ENCODE data around the gene PARD3B. TPM values are rescaled to one million over a fixed set of nuclear protein-coding genes. Genes with fewer than 3 reads are reported as not detected.

The PARD3B gene
- total RNA-seq, 1 donor from 2014 or later, result 29.7 TPM

DNA sequence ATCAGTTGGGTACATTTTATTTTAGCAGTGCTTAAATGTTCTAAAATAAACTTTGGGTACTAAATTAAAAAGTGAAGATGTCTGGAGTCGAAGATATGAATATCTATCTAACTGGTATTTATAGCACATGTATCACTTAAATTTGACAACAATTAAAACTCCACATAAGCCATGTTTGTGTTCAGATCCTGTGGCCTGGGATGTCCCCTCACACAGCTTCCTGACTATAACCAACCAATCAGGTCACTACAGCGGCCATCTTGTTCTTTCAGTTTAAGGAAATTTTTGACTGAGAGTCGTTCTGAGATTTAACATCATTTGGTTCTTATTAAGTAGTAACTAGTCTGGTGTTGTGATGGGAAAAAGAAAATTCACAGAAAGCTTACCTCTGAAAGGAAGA lies 966.4 kb downstream of the PARD3B start:
- Mint-ChIP-seq H3K36me3 (ENCODE audit: insufficient read depth) (no peaks in the 10 kb centered on the region), H3K4me3 (ENCODE audit: low read depth) (no peak overlapping the region), H3K9me3 (ENCODE audit: low read depth) (peaks cover 5% of the 10 kb centered on the region), H3K27ac (no peak overlapping the region), H3K27me3 (no peaks in the 10 kb centered on the region), H3K4me1 (ENCODE audit: low read depth) (peaks cover 10% of the 10 kb centered on the region)
- TF ChIP-seq, protein P1, sequence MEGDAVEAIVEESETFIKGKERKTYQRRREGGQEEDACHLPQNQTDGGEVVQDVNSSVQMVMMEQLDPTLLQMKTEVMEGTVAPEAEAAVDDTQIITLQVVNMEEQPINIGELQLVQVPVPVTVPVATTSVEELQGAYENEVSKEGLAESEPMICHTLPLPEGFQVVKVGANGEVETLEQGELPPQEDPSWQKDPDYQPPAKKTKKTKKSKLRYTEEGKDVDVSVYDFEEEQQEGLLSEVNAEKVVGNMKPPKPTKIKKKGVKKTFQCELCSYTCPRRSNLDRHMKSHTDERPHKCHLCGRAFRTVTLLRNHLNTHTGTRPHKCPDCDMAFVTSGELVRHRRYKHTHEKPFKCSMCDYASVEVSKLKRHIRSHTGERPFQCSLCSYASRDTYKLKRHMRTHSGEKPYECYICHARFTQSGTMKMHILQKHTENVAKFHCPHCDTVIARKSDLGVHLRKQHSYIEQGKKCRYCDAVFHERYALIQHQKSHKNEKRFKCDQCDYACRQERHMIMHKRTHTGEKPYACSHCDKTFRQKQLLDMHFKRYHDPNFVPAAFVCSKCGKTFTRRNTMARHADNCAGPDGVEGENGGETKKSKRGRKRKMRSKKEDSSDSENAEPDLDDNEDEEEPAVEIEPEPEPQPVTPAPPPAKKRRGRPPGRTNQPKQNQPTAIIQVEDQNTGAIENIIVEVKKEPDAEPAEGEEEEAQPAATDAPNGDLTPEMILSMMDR (IDR thresholded peaks at IDR 0.05; ENCODE audit: unreplicated experiment), result no peak
- DNase-seq (ENCODE audit: low spot score, unreplicated experiment), result no peak

DNA sequence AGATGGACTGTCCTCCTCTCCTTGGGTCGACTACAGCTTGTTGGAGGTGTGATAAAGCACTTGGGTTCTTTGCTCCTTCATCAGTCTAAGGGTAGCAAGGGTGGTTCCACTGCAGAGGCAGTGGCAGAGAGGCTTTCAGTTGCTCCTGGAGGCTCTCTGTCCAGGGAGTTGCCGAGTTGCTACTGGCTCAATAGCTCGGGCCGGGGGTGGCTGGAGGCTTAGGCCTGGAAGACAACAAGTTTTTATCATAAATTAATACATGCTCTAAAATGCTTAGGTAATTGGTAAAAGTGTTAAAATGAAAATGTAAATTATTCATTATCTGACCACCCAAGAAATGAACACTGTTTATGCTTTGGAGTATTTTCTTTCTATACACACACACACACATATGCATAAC lies 975.0 kb downstream of the PARD3B start:
- no peak overlapping the region for H3K4me3 Mint-ChIP-seq (ENCODE audit: low read depth)
- peaks cover under 1% of the 10 kb centered on the region for H3K9me3 Mint-ChIP-seq (ENCODE audit: low read depth)
- TF ChIP-seq, protein P1 (IDR thresholded peaks at IDR 0.05; ENCODE audit: unreplicated experiment), result no peak
- no peaks in the 10 kb centered on the region for H3K27me3 Mint-ChIP-seq
- H3K4me1 Mint-ChIP-seq (ENCODE audit: low read depth), result no peaks in the 10 kb centered on the region
- no peaks in the 10 kb centered on the region for H3K36me3 Mint-ChIP-seq (ENCODE audit: insufficient read depth)
- DNase-seq (ENCODE audit: low spot score, unreplicated experiment), result no peak
- no peak overlapping the region for H3K27ac Mint-ChIP-seq

DNA sequence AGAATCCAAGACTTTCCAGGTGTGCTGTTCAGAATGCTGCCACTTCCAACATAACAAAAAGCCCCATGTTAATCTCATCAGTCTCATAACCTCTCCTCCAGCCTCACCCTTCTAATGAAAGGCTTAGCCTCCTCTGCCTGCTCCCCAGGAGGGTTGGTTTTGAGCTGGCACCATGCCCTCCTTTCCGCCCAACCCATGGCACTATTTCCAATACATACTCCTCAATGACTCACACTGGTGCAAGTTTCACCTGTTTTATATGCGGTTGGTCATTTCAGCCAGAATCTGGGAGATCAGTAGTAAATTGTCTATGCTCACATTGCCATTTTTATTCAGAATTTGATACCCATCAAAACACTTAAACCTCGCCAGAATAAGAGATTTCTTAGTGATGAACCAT lies 979.4 kb downstream of the PARD3B start:
- no peak overlapping the region for H3K4me3 Mint-ChIP-seq (ENCODE audit: low read depth)
- H3K27ac Mint-ChIP-seq, result no peak overlapping the region
- no peaks in the 10 kb centered on the region for H3K27me3 Mint-ChIP-seq
- H3K36me3 Mint-ChIP-seq (ENCODE audit: insufficient read depth), result no peaks in the 10 kb centered on the region
- H3K4me1 Mint-ChIP-seq (ENCODE audit: low read depth), result no peaks in the 10 kb centered on the region
- no peaks in the 10 kb centered on the region for H3K9me3 Mint-ChIP-seq (ENCODE audit: low read depth)
- no peak for DNase-seq (ENCODE audit: low spot score, unreplicated experiment)
- TF ChIP-seq, protein P1 (IDR thresholded peaks at IDR 0.05; ENCODE audit: unreplicated experiment), result no peak

DNA sequence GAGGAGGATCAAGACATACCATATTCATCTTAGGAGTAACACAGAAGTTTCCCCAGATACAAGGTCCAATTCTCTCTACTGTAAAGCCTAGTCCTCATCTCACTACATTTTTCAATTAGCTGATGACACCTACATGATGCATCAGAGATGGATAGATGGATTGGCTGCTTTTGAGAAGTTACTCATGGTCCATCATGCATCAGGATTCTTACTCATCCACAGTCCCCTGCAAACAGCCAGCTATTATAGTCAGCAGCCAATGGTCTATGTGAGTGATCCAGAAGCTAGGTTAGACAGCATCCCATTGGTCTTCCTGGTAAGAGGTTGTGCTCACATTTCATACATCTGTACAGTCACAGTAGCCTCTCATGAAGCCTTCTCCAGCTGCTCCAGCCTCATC lies 982.5 kb downstream of the PARD3B start:
- no peak for DNase-seq (ENCODE audit: low spot score, unreplicated experiment)
- Mint-ChIP-seq H3K27ac (no peak overlapping the region), H3K4me3 (ENCODE audit: low read depth) (no peak overlapping the region), H3K36me3 (ENCODE audit: insufficient read depth) (no peaks in the 10 kb centered on the region), H3K4me1 (ENCODE audit: low read depth) (no peaks in the 10 kb centered on the region), H3K9me3 (ENCODE audit: low read depth) (no peaks in the 10 kb centered on the region), H3K27me3 (no peaks in the 10 kb centered on the region)
- TF ChIP-seq, protein P1 (IDR thresholded peaks at IDR 0.05; ENCODE audit: unreplicated experiment), result no peak

DNA sequence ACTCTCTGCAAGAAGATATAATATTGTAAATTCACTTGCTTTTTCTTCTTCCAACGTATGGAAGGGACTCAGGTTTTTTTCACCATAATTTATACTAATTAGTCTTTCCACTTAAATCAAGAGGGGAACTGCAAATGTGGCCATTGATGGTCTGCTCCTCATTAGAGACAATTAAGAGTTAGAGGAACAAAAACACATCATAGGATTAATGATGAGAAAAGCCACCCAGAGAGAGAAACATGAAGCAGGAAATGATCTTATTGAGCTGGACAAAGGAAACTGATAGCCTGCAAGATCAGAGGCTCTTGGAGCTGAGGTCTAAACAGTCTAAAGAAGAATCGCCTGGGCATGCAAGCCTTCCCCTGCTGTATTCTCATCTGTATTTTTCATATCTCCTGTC lies 985.8 kb downstream of the PARD3B start:
- H3K4me3 Mint-ChIP-seq (ENCODE audit: low read depth), result no peak overlapping the region
- H3K27ac Mint-ChIP-seq, result no peak overlapping the region
- no peaks in the 10 kb centered on the region for H3K9me3 Mint-ChIP-seq (ENCODE audit: low read depth)
- TF ChIP-seq, protein P1 (IDR thresholded peaks at IDR 0.05; ENCODE audit: unreplicated experiment), result no peak
- H3K4me1 Mint-ChIP-seq (ENCODE audit: low read depth), result no peaks in the 10 kb centered on the region
- no peaks in the 10 kb centered on the region for H3K27me3 Mint-ChIP-seq
- no peaks in the 10 kb centered on the region for H3K36me3 Mint-ChIP-seq (ENCODE audit: insufficient read depth)
- no peak for DNase-seq (ENCODE audit: low spot score, unreplicated experiment)

All from progenitor cell of endocrine pancreas (in vitro differentiated cells).